SK-MEL-5 (cell line): ENCODE results near the gene UBE3C. TPM values are rescaled to one million over a fixed set of nuclear protein-coding genes. Genes with fewer than 3 reads are reported as not detected.
"Not testable (repeated sequence)": the region's sequence is repeated elsewhere in the genome, so short reads cannot be mapped to it uniquely, and the experiment has no call there.

Experiments
- DNase-seq: peaks from one replicate; pipeline ENCODE4 v3.0.0-alpha.2; 2016; ENCODE audit warnings: low read depth, low spot score
- in situ Hi-C: cut with HindIII; loops from 2 replicates; pipeline ENCODE4 v1.10.0; 2016; ENCODE audit warnings: low sequenced_read_pairs, high pct_unique_total_duplicates, low pct_unique_long_range_greater_than_20kb
- total RNA-seq: library from RNA; depleted of rRNA; stranded (reverse); fragments of >200 nt; shearing (Covaris generic); gene quantifications from 2 replicates; pipeline ENCODE4 v1.2.3, GENCODE V29; 2014

Gene UBE3C
- total RNA-seq, 1 experiment from 2014 or later: 142 TPM

GRCh38 chr7:157248659-157249058, 109.9 kb downstream of the UBE3C start:
- in situ Hi-C loops: no loop called here
- no peak for DNase-seq

GRCh38 chr7:157250605-157251228, 112.0 kb downstream of the UBE3C start:
- DNase-seq: peak; percentile 88
- in situ Hi-C loops: no loop called here

GRCh38 chr7:157251817-157252216, 113.1 kb downstream of the UBE3C start:
- DNase-seq, in situ Hi-C loops: not testable (repeated sequence)

- in situ Hi-C loops: no loop called here
These were observed 115.1 kb downstream of the UBE3C start for GRCh38 chr7:157253850-157254249.

GRCh38 chr7:157254781-157255180, 116.1 kb downstream of the UBE3C start:
- DNase-seq, in situ Hi-C loops: not testable (repeated sequence)

More at GRCh38 chr7:157253850-157254249, 115.1 kb downstream of the UBE3C start:
- DNase-seq: no peak

- in situ Hi-C loops: no loop called here
These were observed 116.5 kb downstream of the UBE3C start for GRCh38 chr7:157255201-157255606.

GRCh38 chr7:157263156-157263555, 124.4 kb downstream of the UBE3C start:
- DNase-seq: no peak
- in situ Hi-C loops: no loop called here

More at GRCh38 chr7:157255201-157255606, 116.5 kb downstream of the UBE3C start:
- no peak for DNase-seq

- in situ Hi-C loops: no loop called here
These were observed 126.3 kb downstream of the UBE3C start for GRCh38 chr7:157265051-157265450.

GRCh38 chr7:157266272-157266671, 127.5 kb downstream of the UBE3C start:
- in situ Hi-C loops: no loop called here

More at GRCh38 chr7:157265051-157265450, 126.3 kb downstream of the UBE3C start:
- no peak for DNase-seq

GRCh38 chr7:157267516-157267915, 128.8 kb downstream of the UBE3C start:
- in situ Hi-C loops: no loop called here
- no peak for DNase-seq

More at GRCh38 chr7:157266272-157266671, 127.5 kb downstream of the UBE3C start:
- no peak for DNase-seq

GRCh38 chr7:157267956-157268355, 129.2 kb downstream of the UBE3C start:
- DNase-seq: no peak
- in situ Hi-C loops: no loop called here

- in situ Hi-C loops: no loop called here
- no peak for DNase-seq
These were observed 129.8 kb downstream of the UBE3C start for GRCh38 chr7:157268540-157268939.

GRCh38 chr7:157269341-157270059, 130.8 kb downstream of the UBE3C start:
- in situ Hi-C loops: no loop called here
- DNase-seq: no peak

- DNase-seq: no peak
- in situ Hi-C loops: no loop called here
These were observed 131.3 kb downstream of the UBE3C start for GRCh38 chr7:157270060-157270444.

GRCh38 chr7:157271315-157271990, 132.7 kb downstream of the UBE3C start:
- in situ Hi-C loops: no loop called here

GRCh38 chr7:157271991-157272324, 133.2 kb downstream of the UBE3C start:
- in situ Hi-C loops: no loop called here
- peak; percentile 50 for DNase-seq

More at GRCh38 chr7:157271315-157271990, 132.7 kb downstream of the UBE3C start:
- DNase-seq: no peak

GRCh38 chr7:157272351-157273207, 133.9 kb downstream of the UBE3C start:
- DNase-seq: no peak
- in situ Hi-C loops: no loop called here
